Left renal pelvis (tissue), 4 donors: ENCODE data around the gene PPL. TPM values are rescaled to one million over a fixed set of nuclear protein-coding genes. Genes with fewer than 3 reads are reported as not detected.

ENCODE experiments used
- DNase-seq, 4 donors: peaks; one replicate each; pipeline ENCODE4 v3.0.0-alpha.2; 2013; ENCODE audit warnings: low read depth in 4 of 4, low spot score in 3 of 4
- polyA plus RNA-seq, 4 donors: library from polyadenylated mRNA; unstranded; fragments of 120-200 nt; gene quantifications; one replicate each; pipeline ENCODE4 v1.2.1, GENCODE V29; 2013; ENCODE audit not compliant: insufficient read length in 4 of 4

PPL gene
- polyA plus RNA-seq, 4 donors = 3.7 to 40.1 (median 28.3) TPM

DNA sequence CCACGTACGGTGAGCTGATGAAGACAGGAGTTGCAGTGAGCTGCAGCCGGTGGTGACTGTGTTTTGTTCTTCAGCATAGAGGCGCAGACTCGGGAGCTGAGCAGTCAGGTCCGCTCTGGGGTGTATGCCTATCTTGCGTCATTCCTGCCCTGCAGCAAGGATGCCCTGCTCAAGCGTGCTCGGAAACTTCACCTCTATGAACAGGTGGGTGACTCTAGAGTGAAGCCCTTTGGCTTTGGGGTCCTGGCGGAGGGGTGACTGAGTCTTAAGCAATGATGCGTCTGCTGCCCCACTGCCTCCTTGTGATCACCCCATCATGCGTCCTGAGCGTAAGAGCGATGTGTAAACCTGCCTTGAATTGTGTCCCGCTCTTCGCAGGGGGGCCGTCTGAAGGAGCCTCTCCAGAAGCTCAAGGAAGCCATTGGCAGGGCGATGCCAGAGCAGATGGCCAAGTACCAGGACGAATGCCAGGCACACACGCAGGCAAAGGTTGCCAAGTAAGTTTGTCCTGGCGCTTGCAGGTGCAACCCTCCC lies 66.7 kb downstream of the PPL start:
- no peak for DNase-seq

DNA sequence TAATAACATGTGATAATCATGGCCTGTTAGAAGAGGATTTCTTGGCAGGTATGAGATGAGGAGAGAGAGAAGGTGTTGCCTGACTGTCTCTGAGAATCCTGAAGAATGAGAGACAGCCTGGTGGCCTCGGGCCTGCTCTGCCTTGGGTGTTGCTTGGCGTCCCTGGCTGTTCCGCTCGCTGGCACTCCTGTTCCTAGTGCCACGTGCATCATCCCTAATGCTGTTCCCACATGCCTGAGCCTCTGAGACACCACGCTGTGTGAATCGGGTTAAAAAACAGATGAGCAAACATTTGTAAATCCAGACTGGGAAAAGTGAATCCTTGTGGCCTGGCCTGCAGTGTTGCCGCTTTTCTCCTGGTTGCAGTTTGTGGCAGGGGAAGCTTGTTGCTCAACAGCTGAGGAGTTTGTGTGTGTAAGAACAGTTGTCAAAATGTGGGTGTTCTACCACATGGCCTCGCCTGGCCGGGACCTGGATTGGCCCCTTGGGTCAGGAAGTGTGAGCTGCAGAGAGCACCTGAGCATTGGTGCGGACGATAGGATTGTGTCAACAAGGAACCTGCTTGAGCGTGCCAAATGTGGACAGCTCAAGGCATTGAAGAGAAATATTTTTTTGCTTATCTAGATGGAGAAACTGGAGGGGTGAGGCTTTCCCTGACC lies 67.7 kb downstream of the PPL start:
- DNase-seq = no peak

DNA sequence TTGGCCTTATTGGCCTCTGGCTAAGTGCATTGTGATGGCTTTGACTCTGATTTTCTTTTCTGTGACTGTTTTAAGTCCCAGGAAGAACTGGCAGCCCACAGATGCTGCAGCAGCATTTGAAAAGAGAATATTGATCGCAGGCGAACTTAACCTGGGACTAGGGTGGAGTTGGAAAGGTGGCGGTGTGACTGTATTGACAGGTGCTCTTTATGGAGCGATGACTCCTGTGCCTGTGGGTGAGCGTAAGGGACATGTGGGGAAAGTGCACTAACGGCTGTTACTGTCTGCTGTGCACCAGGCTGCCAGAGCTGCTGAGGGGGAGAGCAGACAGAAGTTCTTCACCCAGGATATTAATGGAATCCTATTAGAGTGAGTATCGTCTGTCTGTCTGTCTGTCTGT lies 68.4 kb downstream of the PPL start:
- DNase-seq = no peak

DNA sequence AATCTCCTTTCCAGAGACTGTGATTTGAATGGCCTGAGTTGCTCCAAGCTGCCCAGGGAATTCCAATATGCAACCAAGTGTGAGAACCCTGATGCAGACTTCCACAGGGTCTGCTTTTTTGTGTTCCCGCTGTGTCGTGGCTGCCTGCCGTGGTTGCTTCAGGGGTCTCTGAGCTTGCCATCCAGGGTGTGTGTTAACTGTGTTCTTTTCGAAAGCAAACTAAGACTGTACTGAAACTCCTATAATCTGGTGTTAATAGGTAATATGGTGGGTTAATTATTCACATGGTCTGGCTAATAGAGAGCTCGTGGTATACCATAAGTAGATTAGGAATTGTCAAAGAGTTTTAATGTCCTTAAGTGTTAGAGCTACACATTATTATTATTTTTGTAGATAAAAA lies 68.9 kb downstream of the PPL start:
- peak in 2 of 4 donors; percentile 25 to 42 for DNase-seq

DNA sequence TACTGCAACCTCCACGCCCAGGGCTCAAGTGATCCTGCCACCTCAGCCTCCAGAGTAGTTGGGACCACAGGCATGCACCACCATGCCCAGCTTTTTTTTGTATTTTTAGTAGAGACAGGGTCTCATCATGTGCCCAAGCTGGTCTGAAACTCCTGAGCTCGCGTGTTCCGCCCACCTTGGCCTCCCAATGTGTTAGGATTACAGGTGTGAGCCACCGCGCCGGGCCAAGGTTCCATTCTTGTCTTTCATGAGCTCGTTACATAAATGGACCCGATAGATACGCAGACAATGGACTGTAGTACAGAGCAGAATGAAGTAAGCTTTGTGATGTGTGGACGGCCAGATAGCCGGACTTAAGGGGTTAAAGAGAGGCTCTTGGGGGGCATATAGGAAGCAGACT lies 70.4 kb downstream of the PPL start:
- no peak for DNase-seq

DNA sequence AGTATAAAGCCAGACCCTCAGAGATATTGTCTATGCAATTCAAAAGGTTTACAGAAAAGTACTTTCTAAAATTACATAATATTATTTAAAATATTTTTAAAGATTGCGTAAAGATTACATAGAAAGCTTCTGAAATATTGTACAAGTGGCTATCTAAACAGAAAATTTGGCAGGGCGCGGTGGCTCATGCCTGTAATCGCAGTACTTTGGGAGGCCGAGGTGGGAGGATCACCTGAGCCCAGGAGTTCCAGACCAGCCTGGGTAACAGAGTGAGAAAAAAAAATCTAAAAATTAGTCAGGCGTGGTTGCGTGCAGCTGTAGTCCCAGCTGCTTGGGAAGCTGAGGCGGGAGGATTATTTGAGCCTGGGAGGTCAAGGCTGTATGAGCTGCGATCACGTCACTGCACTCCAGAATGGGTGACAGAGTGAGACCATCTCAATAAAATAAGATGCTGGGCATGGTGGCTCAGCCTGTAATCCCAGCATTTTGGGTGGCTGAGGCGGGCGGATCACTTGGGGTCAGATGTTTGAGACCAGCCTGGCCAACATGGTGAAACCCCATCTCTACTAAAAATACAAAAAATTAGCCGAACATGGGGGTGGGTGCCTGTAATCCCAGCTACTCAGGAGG lies 71.6 kb downstream of the PPL start:
- no peak for DNase-seq

DNA sequence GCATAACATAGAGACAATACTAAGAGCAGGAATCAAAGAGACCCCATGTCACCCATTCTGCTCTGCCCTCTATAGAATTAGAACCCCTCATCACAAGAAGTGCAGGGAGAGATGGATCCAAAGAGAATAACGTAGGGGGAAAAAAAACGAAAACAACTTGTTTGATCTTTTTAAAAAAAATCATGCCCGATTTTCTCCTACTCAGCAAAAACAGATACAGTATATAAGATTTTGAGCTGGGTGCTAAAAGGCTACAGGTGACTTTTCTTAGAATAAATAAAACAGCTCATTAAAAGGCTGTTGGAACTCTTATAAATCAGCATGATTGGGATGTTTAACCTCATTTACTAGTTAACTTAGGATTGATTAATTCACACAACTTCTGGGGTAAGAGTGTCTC lies 72.2 kb downstream of the PPL start:
- DNase-seq = no peak

DNA sequence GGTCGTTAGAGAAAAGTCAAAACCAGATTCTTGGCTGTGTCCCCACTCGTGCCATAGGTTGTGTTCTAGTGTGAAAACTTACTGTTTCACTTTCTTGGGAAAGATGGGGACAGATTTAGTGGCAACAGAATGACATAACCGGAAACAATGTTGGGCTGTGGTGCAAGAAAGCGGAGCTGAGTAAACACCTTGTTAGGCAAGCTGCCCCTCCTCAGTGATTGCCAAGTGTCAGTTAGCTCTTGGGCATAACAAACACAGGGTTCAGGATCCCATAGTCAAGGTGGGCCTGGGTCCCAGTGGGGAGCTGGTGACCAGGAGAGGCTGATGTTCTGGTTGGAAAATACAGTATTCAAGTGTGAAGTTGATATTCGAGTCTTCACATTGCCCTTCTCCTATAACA lies 74.3 kb downstream of the PPL start:
- DNase-seq = no peak

DNA sequence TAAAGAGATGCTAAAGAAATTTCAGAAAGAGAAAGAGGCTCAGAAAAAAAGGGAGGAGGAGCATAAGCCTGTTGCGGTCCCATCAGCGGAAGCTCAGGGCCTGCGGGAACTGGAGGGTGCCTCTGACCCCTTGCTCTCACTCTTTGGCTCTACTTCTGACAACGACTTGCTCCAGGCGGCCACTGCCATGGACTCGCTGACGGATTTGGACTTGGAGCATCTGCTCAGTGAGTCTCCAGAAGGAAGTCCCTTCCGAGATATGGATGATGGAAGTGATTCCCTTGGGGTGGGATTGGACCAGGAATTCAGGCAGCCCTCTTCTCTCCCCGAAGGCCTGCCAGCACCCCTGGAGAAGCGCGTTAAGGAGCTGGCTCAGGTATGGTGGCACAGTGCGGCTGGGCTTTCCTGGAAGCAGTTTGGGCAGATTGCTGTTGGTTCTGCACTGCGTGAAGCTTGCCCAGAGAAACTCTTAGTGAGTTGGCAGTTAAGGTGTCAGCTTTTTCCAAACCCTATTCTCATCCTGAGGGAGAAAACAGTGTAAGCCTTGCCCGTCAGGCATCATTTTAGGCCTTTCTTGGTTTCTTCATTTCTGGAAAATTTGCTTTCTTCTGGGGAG lies 76.1 kb downstream of the PPL start:
- no peak for DNase-seq

DNA sequence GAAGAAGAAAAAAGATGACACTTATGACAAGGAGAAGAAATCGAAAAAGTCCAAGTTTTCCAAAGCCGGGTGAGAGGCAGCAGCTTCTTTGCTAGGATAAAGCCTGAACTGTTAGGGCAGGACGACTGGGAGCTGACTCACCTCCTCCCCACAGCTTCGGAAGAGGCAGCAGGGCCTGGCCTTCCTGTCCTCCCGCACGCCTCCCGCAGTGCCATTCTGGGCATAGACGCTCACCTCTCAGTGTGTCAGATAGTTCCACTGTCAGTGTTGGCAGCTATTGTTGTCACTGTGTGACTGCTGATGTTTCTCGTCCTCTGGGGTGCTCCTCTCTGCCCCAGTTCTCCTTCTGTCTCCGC lies 77.1 kb downstream of the PPL start:
- DNase-seq = no peak

DNA sequence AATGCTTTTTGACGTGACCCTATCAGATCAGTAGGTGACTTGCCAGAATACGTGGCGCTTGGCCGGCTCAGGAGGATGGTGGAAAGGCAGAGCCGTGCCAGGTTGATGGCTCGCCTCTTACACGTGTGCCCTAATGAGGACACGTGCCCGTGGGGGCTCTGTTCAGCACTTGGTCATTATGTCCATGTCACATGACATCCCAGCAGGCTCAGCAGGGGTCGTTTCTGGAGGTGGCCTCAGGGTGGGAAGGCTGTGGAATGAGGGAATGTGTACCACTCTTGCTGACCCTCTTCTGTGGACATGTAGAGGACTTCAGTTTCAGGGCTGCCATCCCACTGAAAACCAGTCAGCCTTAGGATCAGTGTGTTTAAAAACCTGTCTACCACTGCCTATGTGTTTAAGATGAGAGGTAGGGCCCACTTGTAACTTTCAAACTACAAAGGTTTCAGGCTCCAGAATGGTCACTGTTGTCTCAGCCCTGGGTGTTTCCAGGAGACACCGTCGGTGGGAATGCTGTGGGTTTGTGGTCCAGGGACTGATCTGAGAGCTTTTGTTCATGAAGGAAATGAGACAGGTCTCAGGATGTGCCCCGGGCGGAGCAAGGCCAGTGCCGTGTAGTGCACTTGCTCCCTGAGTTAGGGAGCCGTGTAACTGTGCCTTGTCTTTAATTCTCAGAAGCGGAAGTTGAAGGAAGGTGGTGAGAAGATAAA lies 77.6 kb downstream of the PPL start:
- DNase-seq = no peak

DNA sequence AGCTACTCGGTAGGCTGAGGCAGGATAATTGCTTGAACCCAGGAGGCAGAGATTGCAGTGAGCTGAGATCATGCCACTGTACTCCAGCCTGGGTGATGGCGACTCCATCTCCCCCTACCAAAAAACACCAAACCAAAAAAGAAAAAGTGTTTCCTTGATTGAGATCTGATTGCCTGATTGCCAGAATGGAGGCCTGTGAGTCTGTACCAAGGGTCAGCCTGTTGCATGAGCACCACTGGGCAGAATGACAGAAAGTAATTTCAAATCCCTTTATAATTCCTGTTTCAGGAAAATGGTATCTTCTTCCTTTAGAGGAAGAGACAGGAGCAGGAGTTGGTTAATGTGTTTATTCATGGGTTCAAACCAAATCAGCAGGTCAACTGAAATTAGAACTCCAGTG lies 81.1 kb downstream of the PPL start:
- no peak for DNase-seq

DNA sequence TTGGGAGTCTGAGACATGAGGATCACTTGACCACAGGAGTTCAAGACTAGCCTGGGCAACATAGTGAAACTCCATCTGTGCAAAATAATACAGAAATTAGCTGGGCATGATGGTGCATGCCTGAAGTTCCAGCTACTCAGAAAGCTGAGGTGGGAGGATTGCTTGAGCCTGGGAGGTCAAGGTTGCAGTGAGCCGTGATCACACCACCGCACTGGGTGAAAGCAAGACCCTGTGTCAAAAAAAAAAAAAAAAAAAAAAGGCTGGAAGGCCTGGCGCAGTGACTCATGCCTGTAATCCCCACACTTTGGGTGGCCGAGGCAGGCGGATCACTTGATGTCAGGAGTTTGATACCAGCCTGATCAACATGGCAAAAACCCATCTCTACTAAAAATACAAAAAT lies 81.6 kb downstream of the PPL start:
- no peak for DNase-seq

DNA sequence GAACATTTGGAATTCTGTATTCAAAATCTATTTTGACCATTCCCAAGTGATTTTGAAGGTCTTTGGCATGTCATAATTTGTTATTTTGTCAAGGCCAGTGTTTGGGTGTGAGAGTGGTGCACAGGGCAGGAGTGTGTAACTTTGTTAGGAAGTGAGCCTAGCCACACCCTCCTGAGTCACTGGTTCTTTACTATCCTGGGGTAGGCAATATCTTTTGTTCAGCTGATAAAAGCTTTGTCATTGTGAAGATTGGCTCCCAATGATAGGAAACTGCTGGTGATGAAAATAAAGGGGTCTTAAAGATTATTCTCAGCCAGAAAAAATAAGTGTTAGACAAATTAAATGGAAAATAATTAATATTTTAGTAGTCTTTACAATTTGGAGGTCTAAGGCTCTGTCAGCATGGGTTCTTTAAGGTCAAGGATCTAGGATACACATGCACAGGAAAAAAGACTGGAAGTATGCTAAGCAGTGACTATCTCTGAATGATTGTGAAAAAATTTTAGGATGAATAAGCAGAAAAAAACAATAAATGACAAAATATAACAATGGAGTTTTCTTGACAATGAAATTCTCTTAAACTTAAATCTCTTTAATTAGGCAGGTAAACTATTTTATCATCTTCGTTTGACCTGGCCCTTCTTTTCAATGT lies 84.6 kb downstream of the PPL start:
- no peak for DNase-seq

DNA sequence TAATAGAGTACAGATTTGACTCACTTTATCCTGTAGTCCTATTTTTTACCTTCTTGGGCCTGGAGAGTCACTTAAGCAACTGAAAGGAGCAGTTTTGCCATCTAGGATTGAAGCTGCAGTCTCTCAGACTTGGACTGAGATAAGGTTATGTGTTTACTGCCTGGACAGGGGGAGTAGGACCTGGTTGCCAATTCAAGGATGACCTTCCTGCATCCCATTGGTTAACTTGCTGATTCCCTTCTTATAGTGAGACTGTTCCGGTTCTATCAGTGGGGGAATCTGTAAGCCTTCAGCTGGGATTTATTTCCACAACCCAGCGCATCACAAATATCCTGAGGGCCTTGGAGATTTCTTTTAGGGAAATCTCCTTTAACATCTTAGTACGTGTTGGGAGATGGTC lies 86.7 kb downstream of the PPL start:
- DNase-seq = no peak

DNA sequence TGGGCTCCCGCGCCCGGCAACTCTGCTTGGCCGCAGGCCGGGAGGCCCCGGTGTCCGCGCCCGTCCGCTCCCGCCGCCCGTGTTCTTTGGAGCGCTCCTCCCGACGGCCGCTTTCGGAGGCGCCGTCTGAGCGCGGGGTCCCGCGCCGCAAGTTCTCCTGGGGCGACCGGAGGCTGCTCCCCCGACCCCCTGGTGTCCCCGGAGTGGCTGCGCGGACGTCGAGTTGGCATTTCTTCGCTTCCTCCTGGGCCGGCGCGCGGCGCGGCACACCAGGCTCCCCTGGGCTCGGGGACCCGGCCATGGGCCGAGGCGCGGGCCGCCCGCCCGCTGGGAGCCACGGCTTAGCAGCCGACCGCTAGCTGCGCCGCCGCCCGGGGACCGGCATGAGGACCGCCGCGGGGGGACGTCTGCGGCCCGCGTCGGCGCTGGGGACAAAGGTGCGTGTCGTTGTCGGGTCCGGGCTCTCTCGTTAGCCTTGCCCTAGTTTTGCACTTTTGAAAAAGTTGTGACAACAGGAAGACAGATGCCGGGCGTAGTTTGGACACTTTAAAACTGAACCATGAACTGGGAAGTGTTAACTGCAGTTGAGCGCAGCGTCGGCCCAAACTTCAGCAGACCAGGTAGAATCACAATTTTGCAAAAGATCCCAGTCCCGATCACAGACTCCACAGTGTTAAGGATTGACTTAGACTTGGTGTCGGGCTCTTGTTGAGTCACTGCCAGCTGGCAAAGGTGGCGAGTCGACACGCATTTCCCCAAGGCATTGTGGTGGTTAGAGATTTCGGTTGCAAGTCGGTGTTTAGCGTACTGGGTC lies 89.0 kb downstream of the PPL start:
- peak in 3 of 4 donors; percentile 3 to 5 (median 3) for DNase-seq

DNA sequence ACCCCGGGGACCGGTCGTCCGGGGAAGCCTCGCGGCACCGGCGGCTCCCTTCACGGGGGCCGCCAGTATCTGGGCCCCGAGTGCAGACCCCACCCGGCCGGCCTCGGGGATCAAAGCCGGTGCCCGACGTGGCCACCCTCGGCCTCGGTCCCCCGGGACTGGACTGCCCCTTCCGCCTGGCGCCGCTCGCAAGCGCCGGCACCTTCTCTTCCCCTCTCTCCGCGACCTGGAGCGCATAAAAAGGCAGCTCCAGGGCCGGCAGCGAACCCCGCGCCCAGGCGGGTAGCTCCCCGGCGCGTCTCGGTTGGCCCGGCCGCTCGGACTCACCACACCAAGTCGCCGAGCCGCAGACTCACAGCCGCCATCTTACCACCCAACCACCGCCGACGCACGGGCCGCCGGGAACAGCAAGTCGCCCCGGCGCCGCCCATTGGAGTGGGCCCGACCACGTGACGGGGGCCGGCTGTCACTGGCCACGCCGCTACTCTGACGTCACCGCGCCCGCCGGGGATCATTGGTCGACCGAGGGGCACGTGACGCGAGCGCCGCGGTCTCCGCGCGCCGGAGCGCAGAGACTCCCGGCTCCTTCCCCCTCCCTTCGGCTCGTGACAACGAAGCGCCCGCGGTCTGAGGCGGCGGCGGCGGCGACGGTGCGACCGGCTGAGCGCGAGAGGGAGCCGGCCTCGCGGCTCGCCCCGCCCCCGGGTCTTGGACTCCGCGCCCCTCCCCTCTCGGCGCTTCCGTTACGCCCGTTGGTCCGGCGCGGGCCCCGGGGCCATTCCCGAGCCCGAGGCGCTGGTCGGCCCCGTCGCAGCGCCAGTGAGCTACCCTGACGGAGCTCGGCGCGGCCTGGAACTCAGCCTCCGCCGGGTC lies 89.8 kb downstream of the PPL start, which contains the start of the genes GLYR1 and UBN1:
Gene GLYR1, minus strand, starts transcription at position 388 of the 873 bp plus-strand sequence. Its CDS starts 23 bp downstream, at position 365.
Gene UBN1, plus strand, starts transcription at position 581 of the 873 bp plus-strand sequence. CDS start 5,437 bp downstream, outside the sequence.
- peak; percentile 83 to 94 (median 93) for DNase-seq

DNA sequence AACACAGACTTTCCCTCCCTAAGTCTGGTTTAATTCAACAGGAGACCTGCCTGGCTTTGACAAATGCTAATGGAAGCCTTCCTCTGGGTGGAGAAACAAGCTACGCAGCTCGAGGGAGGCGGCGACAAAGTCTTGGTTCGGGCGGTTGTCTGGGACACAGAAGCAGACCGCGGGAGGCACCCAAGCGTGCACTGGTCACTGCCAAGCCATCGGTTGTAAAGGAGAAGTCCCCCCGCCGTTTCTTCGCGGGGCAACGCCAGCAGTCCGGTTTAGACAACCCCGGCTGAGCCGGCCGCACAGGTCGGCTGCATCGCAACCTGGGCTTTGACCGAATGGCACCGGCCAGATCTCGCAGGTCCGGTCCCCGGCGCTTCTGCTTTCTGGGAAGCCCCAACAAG lies 90.4 kb downstream of the PPL start:
- peak in 3 of 4 donors; percentile 28 to 36 (median 32) for DNase-seq

DNA sequence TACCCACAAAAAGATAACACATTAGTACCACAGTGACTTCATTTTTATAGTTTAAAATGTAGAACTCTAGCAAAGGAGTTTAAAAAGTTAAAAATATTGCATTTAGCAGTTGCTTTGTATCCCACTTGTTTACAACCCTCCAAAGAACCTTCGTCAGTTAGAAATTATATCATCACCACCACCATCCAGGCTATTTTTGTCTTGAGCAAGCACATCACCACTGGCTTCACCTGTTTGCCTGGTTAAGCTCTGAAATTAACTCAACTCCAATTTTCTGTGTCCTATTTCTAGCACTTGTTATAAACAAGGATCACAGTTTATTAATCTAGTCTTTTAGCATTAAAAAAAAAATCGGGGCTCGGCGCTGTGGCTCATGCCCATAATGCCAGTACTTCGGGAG lies 96.0 kb downstream of the PPL start:
- DNase-seq = no peak
